K562 (cell line): ENCODE results near the gene TMEM203. TPM values are rescaled to one million over a fixed set of nuclear protein-coding genes. Genes with fewer than 3 reads are reported as not detected.

Experiments
- ATAC-seq: fragments of 200-7000 bp; cut with Tn5 transposase; 3 replicates; pipeline ENCODE4 v1.9.1; 2020; ENCODE audit warnings: moderate library complexity
- BruUV-seq: library from RNA; stranded (reverse); fragments of 400-500 nt; replicated peaks from 2 replicates; lab custom pipeline; 2021; lab: Mats Ljungman, UMichigan
- CTCF ChIA-PET: fragments of 300-600 bp; formaldehyde crosslinking; extraction: SDS; loops from one replicate; lab custom pipeline; 2021; ENCODE audit warnings: low intra/inter-chr PET ratio; lab: Yijun Ruan, JAX
- POLR2A ChIA-PET: fragments of 300-600, 350-650 bp; sonication (Branson Sonifier 250); formaldehyde crosslinking; extraction: SDS; loops from one replicate; lab custom pipeline; 2021; ENCODE audit warnings: antibody characterized with exemption, inconsistent platforms; lab: Yijun Ruan, JAX
- DNase-seq, 4 experiments: peaks; one replicate each; pipeline versions ENCODE4 v3.0.0 to v3.0.0-alpha.2; 2011 to 2018; ENCODE audit warnings: low spot score in 3 of 4, mixed read lengths in 3 of 4; ENCODE audit errors: extremely low read depth in 1 of 4
- FAIRE-seq: peaks from 2 replicates; lab custom pipeline; 2011; peaks lifted over from hg19 to GRCh38; lab: Jason Lieb, UNC
- H2AFZ ChIP-seq: 2 replicates; pipeline ENCODE4 v1.6.0; 2011; ENCODE audit warnings: low read depth, low read length, control low read depth, inconsistent platforms
- H3K27ac ChIP-seq: fragments of 200-600 bp; 3 replicates; pipeline ENCODE4 v1.8.0; 2011; ENCODE audit warnings: low read depth, mild to moderate bottlenecking, control low read depth, inconsistent platforms, low read length, moderate library complexity, mixed read lengths; ENCODE audit errors: extremely low read depth
- H3K27me3 ChIP-seq, 2 experiments: fragments of 300-600 bp in 1 of 2; 2 replicates in 1 of 2; 3 replicates in 1 of 2; pipeline versions ENCODE4 v1.6.0 to v1.8.0; 2011; ENCODE audit warnings: inconsistent platforms in 2 of 2, low read length in 2 of 2, mild to moderate bottlenecking in 1 of 2, mixed read lengths in 1 of 2, moderate library complexity in 1 of 2; ENCODE audit not compliant: control insufficient read depth in 2 of 2, insufficient read depth in 2 of 2
- H3K36me3 ChIP-seq: fragments of 300-600 bp; 3 replicates; pipeline ENCODE4 v1.8.0; 2011; ENCODE audit warnings: mild to moderate bottlenecking, low read length, inconsistent platforms; ENCODE audit not compliant: control insufficient read depth, insufficient read depth
- H3K4me1 ChIP-seq, 2 experiments: fragments of 200-600 bp in 1 of 2; replicated peaks in 1 of 2; 2 replicates in 1 of 2; 3 replicates in 1 of 2; pipeline versions ENCODE4 v1.5.1 to v1.8.0; 2011; ENCODE audit warnings: inconsistent platforms in 2 of 2, low read length in 2 of 2, mild to moderate bottlenecking in 1 of 2, mixed read lengths in 1 of 2, moderate library complexity in 1 of 2; ENCODE audit not compliant: control insufficient read depth in 2 of 2, insufficient read depth in 2 of 2
- H3K4me2 ChIP-seq: 2 replicates; pipeline ENCODE4 v1.6.1; 2011; ENCODE audit warnings: low read length, control low read depth, inconsistent platforms, mixed read lengths; ENCODE audit not compliant: insufficient read depth
- H3K4me3 ChIP-seq: fragments of 200-600 bp; sonication (generic), shearing (Covaris generic); 2 replicates; pipeline ENCODE4 v1.5.1; 2016; ENCODE audit warnings: control low read depth, inconsistent platforms
- H3K79me2 ChIP-seq: fragments of 200-600 bp; 3 replicates; pipeline ENCODE4 v1.8.0; 2011; ENCODE audit warnings: low read length, inconsistent platforms; ENCODE audit not compliant: control insufficient read depth, insufficient read depth
- H3K9ac ChIP-seq, 2 experiments: 2 replicates each; pipeline versions ENCODE4 v1.6.0 to v1.6.1; 2011; ENCODE audit warnings: low read depth in 2 of 2, low read length in 2 of 2, control low read depth in 1 of 2, inconsistent platforms in 1 of 2, mild to moderate bottlenecking in 1 of 2, mixed read lengths in 1 of 2; ENCODE audit not compliant: insufficient read depth in 1 of 2
- H3K9me1 ChIP-seq: one replicate; pipeline ENCODE4 v1.6.0; 2011; ENCODE audit warnings: inconsistent platforms, mild to moderate bottlenecking, low read length, moderate library complexity; ENCODE audit not compliant: control insufficient read depth, insufficient read depth
- H3K9me3 ChIP-seq: replicated peaks from 2 replicates; pipeline ENCODE4 v1.5.1; 2011; ENCODE audit warnings: low read depth, low read length, inconsistent platforms; ENCODE audit not compliant: control insufficient read depth, insufficient read depth
- H4K20me1 ChIP-seq: replicated peaks from 2 replicates; pipeline ENCODE4 v1.6.1; 2011; ENCODE audit warnings: low read length, inconsistent platforms, mixed read lengths; ENCODE audit not compliant: control insufficient read depth, insufficient read depth
- KLF6 ChIP-seq: fragments of 250-450 bp; sonication (Bioruptor Pico); IDR thresholded peaks from 2 replicates; pipeline ENCODE4 v1.4.0; 2020; ENCODE audit warnings: mild to moderate bottlenecking, moderate library complexity, borderline replicate concordance
- MYC ChIP-seq, 2 experiments: fragments of 250-450 bp in 1 of 2; sonication (Bioruptor Pico) in 1 of 2; IDR thresholded peaks; 2 replicates each; pipeline versions ENCODE4 v1.5.1 to v1.6.1; 2012 to 2021; ENCODE audit warnings: low read depth in 2 of 2, borderline replicate concordance in 1 of 2, improper control_type of control experiment in 1 of 2, low read length in 1 of 2, mild to moderate bottlenecking in 1 of 2, moderate library complexity in 1 of 2
- TARDBP ChIP-seq: fragments of 450-650 bp; IDR thresholded peaks from 2 replicates; pipeline ENCODE4 v1.6.1; 2016
- TOE1 ChIP-seq, 2 experiments: fragments of 450-650 bp in 1 of 2; sonication (generic) in 1 of 2; formaldehyde crosslinking in 1 of 2; IDR thresholded peaks; 2 replicates each; pipeline versions ENCODE4 v1.7.1 to v1.8.0; 2016 to 2022; ENCODE audit warnings: borderline replicate concordance in 2 of 2, mild to moderate bottlenecking in 2 of 2, antibody characterized with exemption in 1 of 2, inconsistent platforms in 1 of 2, low read depth in 1 of 2, missing genetic modification reagents in 1 of 2, moderate library complexity in 1 of 2
- ZC3H4 ChIP-seq: sonication (generic); formaldehyde crosslinking; IDR thresholded peaks from 2 replicates; pipeline ENCODE4 v1.9.0; 2021; ENCODE audit warnings: missing genetic modification reagents, borderline replicate concordance
- WGBS: fragments of 100-300 bp; shearing (Covaris generic); methylation state at CpG from one replicate; pipeline ENCODE4 v1.1.6; 2016; ENCODE audit warnings: low coverage, mixed read lengths; ENCODE audit not compliant: insufficient coverage; ENCODE audit errors: missing lambda C conversion rate; 5-methylcytosine and 5-hydroxymethylcytosine counted together
- in situ Hi-C: fragments of 300-500 bp; cut with MboI; formaldehyde crosslinking; loops from 4 replicates; pipeline ENCODE4 v1.15.0; 2018; ENCODE audit warnings: inconsistent platforms, mixed read lengths
- intact Hi-C: fragments of 100-400 bp; cut with micrococcal nuclease; formaldehyde crosslinking; loops from 2 replicates; pipeline ENCODE4 v1.14.2; 2022
- polyA plus RNA-seq, 8 experiments: library from polyadenylated mRNA; depleted of rRNA in 4 of 8; stranded (reverse) in 5 of 8; unstranded in 3 of 8; fragments of >200 nt; fragmentation: Nextera tagmentation in 2 of 8; fragmentation: Illumina TruSeq in 1 of 8; extraction: Ambion mirVana in 2 of 8; extraction: Trizol in 1 of 8; gene quantifications; 2 replicates each; pipeline versions ENCODE4 v1.2.1 to v1.2.3, GENCODE V29; 2011 to 2014; ENCODE audit warnings: inconsistent platforms in 1 of 8, missing spikeins in 1 of 8
- total RNA-seq, 7 experiments: library from RNA; depleted of rRNA in 6 of 7; stranded (reverse); fragments of >200 nt in 6 of 7; fragmentation: Illumina TruSeq in 2 of 7; extraction: Trizol in 2 of 7; gene quantifications; 2 replicates each; pipeline versions ENCODE4 v1.2.1 to v1.2.3, GENCODE V29; 2011 to 2021; ENCODE audit warnings: low replicate concordance in 1 of 7
- TF ChIP-seq, protein P1 (sequence below), 2 experiments: IDR thresholded peaks; 2 replicates each; pipeline ENCODE4 v1.6.1; 2012; ENCODE audit warnings: improper control_type of control experiment in 2 of 2, low read depth in 2 of 2, low read length in 2 of 2, borderline replicate concordance in 1 of 2
- TF ChIP-seq, protein P2 (sequence below): fragments of 450-650 bp; formaldehyde crosslinking; IDR thresholded peaks from 2 replicates; pipeline ENCODE4 v1.4.0; 2022; ENCODE audit warnings: missing genetic modification characterization
- TF ChIP-seq, protein P3 (sequence below): fragments of 450-650 bp; IDR thresholded peaks from 2 replicates; pipeline ENCODE4 v1.6.1; 2016
- TF ChIP-seq, protein P4 (sequence below): fragments of 450-650 bp; formaldehyde crosslinking; IDR thresholded peaks from 2 replicates; pipeline ENCODE4 v1.4.0; 2020; ENCODE audit warnings: mild to moderate bottlenecking, moderate library complexity

Gene TMEM203
- total and polyA plus RNA-seq, 9 of the 15 experiments (the other 6 are each of a cell fraction or from before 2014, with no cell fraction given), result 8.8 to 59.5 (median 37.6) TPM

DNA sequence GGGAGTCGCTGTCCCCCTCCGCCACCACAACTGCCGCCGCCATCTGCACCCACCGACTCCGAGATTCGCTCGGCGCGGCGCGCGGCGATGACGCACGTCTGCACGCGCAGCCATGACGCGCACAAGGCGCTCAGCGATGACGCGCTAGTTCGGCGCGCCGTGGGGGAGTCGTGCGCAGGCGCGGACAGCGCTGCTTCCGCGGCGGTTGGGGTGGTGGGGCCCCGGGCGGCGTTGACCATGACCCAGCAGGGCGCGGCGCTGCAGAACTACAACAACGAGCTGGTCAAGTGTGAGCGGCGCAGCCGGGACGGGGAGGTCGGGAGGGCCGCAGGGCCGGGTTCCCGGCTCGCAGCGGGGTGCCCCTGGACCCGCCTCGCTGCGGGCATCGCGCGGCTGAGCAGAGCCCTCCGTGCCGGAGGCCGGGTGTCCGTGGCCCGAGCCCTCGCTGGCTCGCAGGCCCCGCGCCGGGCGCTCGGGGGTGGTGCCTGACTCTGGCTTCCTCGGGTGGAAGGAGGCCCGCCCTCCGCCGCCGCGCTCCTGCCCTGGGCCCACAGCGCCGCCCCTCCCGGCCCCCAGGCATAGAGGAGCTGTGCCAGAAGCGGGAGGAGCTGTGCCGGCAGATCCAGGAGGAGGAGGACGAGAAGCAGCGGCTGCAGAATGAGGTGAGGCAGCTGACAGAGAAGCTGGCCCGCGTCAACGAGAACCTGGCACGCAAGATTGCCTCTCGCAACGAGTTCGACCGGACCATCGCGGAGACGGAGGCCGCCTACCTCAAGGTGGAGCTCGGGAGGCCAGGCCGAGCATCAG, 16.8 kb downstream of the TMEM203 start, which contains the start of the genes ANAPC2 and SSNA1 (continued):
- peak; percentile 71; the same call in 1 of the 2 replicates for TF ChIP-seq TARDBP
- TF ChIP-seq, all 486 proteins: peak for 166

DNA sequence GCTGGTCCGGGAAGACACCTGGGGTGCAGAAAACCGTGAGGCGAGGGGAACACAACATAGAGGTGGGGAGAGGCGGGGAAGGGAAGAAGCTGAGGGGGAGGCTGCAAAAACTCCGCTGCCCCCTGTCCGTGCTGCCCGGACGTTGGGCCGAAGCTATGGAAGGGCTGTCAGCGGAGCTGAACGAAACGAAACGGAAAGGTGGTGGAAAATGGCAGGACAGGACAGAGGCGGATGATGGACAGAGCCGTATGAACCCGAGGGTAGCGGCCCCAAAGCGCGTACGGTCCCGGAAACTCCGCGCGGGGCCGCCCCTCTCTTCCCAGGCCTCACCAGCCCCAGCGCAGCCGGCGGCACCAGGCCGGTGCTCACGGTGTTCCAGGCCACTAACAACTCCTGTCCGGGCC, 17.4 kb downstream of the TMEM203 start:
- in situ Hi-C loops, result loop anchor here (5.0 kb wide), 1 partner anchor 39 kb away; the partner anchor contains the start of genes CYSRT1 and RNF224
- H2AFZ ChIP-seq, result peak overlapping the region; percentile 87
- 1% methylated on average over 28 of the region's 31 CpGs for WGBS
- H3K4me1 ChIP-seq, result peaks cover 20 to 90% of the 10 kb centered on the region in 2 experiments
- no peaks in the 10 kb centered on the region for H3K9me3 ChIP-seq
- H3K9ac ChIP-seq, result peak overlapping the region; percentile 93 to 96
- H3K4me2 ChIP-seq, result peak overlapping the region; percentile 98
- peak overlapping the region; percentile 94 for H3K27ac ChIP-seq
- intact Hi-C loops, result loop anchor here (1.0 kb wide), 1 partner anchor 39 kb away; the partner anchor contains the start of gene RNF224
- H4K20me1 ChIP-seq, result peaks cover 8% of the 10 kb centered on the region
- POLR2A ChIA-PET, result interaction anchor here (0.5 to 6.7 kb wide), 11 partner anchors 9 to 375 kb away, joined by 3 to 56 read pairs (median 6); partner anchors contain the start of genes NDOR1, NRARP, RNF224 and TMEM203
- peaks cover 43% of the 10 kb centered on the region for H3K79me2 ChIP-seq
- BruUV-seq, result TSS peak; percentile 85
- no peaks in the 10 kb centered on the region for H3K9me1 ChIP-seq
- H3K4me3 ChIP-seq, result peak overlapping the region; percentile 98
- no peaks in the 10 kb centered on the region for H3K27me3 ChIP-seq
- peak; percentile 4 for ATAC-seq
- CTCF ChIA-PET, result interaction anchor here (0.6 to 2.5 kb wide), 3 partner anchors 40 to 139 kb away, joined by 3 to 19 read pairs (median 4); partner anchors contain the start of gene RNF224
- peaks cover 70% of the 10 kb centered on the region; the same call in 2 of the 3 replicates for H3K36me3 ChIP-seq
- no peak for DNase-seq
- no peak for FAIRE-seq
- TF ChIP-seq ZC3H4 (CRISPR knock-in tag) (no peak), MYC (IDR thresholded peaks at IDR 0.05; ENCODE audit: low read depth, low read length) (no peak), MYC (CRISPR knock-in tag; IDR thresholded peaks at IDR 0.05; ENCODE audit: borderline replicate concordance, low read depth) (peak; percentile 36; the same call in 1 of the 2 replicates), KLF6 (no peak), TOE1 (IDR thresholded peaks at IDR 0.05; ENCODE audit: borderline replicate concordance) (peak; percentile 55; the same call in 1 of the 2 replicates), TOE1 (CRISPR knock-in tag; IDR thresholded peaks at IDR 0.05; ENCODE audit: borderline replicate concordance, low read depth) (no peak)
- TF ChIP-seq, protein P1, sequence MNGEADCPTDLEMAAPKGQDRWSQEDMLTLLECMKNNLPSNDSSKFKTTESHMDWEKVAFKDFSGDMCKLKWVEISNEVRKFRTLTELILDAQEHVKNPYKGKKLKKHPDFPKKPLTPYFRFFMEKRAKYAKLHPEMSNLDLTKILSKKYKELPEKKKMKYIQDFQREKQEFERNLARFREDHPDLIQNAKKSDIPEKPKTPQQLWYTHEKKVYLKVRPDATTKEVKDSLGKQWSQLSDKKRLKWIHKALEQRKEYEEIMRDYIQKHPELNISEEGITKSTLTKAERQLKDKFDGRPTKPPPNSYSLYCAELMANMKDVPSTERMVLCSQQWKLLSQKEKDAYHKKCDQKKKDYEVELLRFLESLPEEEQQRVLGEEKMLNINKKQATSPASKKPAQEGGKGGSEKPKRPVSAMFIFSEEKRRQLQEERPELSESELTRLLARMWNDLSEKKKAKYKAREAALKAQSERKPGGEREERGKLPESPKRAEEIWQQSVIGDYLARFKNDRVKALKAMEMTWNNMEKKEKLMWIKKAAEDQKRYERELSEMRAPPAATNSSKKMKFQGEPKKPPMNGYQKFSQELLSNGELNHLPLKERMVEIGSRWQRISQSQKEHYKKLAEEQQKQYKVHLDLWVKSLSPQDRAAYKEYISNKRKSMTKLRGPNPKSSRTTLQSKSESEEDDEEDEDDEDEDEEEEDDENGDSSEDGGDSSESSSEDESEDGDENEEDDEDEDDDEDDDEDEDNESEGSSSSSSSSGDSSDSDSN (IDR thresholded peaks at IDR 0.05; ENCODE audit: borderline replicate concordance in 1 of 2, low read depth in 2 of 2, low read length in 2 of 2), result no peak
- TF ChIP-seq, protein P2, sequence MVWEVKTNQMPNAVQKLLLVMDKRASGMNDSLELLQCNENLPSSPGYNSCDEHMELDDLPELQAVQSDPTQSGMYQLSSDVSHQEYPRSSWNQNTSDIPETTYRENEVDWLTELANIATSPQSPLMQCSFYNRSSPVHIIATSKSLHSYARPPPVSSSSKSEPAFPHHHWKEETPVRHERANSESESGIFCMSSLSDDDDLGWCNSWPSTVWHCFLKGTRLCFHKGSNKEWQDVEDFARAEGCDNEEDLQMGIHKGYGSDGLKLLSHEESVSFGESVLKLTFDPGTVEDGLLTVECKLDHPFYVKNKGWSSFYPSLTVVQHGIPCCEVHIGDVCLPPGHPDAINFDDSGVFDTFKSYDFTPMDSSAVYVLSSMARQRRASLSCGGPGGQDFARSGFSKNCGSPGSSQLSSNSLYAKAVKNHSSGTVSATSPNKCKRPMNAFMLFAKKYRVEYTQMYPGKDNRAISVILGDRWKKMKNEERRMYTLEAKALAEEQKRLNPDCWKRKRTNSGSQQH (CRISPR knock-in tag), result 0 out of 2 replicates have a peak, but pooled peaks have one; percentile 44
- TF ChIP-seq, protein P3, sequence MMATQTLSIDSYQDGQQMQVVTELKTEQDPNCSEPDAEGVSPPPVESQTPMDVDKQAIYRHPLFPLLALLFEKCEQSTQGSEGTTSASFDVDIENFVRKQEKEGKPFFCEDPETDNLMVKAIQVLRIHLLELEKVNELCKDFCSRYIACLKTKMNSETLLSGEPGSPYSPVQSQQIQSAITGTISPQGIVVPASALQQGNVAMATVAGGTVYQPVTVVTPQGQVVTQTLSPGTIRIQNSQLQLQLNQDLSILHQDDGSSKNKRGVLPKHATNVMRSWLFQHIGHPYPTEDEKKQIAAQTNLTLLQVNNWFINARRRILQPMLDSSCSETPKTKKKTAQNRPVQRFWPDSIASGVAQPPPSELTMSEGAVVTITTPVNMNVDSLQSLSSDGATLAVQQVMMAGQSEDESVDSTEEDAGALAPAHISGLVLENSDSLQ, result peak; percentile 37; the same call in 1 of the 2 replicates
- TF ChIP-seq, protein P4, sequence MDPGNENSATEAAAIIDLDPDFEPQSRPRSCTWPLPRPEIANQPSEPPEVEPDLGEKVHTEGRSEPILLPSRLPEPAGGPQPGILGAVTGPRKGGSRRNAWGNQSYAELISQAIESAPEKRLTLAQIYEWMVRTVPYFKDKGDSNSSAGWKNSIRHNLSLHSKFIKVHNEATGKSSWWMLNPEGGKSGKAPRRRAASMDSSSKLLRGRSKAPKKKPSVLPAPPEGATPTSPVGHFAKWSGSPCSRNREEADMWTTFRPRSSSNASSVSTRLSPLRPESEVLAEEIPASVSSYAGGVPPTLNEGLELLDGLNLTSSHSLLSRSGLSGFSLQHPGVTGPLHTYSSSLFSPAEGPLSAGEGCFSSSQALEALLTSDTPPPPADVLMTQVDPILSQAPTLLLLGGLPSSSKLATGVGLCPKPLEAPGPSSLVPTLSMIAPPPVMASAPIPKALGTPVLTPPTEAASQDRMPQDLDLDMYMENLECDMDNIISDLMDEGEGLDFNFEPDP (CRISPR knock-in tag), result peak; percentile 78; the same call in 1 of the 2 replicates
